NCI-H146 treated with DMSO at 0.1 percent for 48 hours (cell line): ENCODE measurements around the gene ADARB2.

Experiments used
- DNase-seq: peaks from one replicate; lab custom pipeline; 2025; ENCODE audit not compliant: unreplicated experiment; lab: John Stamatoyannopoulos, UW

Gene ADARB2

GRCh38 chr10:1300218-1300617 lies 437.1 kb downstream of the ADARB2 start:
- DNase-seq: no peak

GRCh38 chr10:1299041-1299726 lies 438.1 kb downstream of the ADARB2 start:
- no peak for DNase-seq

- no peak for DNase-seq
Measured at GRCh38 chr10:1297566-1298301, 439.6 kb downstream of the ADARB2 start.

- DNase-seq: no peak
Measured at GRCh38 chr10:1295756-1296480, 441.4 kb downstream of the ADARB2 start.

GRCh38 chr10:1294748-1295147 lies 442.6 kb downstream of the ADARB2 start:
- no peak for DNase-seq

- no peak for DNase-seq
Measured at GRCh38 chr10:1293636-1294435, 443.5 kb downstream of the ADARB2 start.

GRCh38 chr10:1293157-1293556 lies 444.2 kb downstream of the ADARB2 start:
- DNase-seq: no peak

GRCh38 chr10:1292611-1293031 lies 444.7 kb downstream of the ADARB2 start:
- DNase-seq: no peak

- no peak for DNase-seq
Measured at GRCh38 chr10:1291178-1292090, 445.9 kb downstream of the ADARB2 start.

- DNase-seq: no peak
Measured at GRCh38 chr10:1290071-1290471, 447.3 kb downstream of the ADARB2 start.

GRCh38 chr10:1289591-1289990 lies 447.7 kb downstream of the ADARB2 start:
- DNase-seq: no peak

GRCh38 chr10:1287971-1288401 lies 449.3 kb downstream of the ADARB2 start:
- no peak for DNase-seq

GRCh38 chr10:1287487-1287886 lies 449.8 kb downstream of the ADARB2 start:
- DNase-seq: no peak

- DNase-seq: no peak
Measured at GRCh38 chr10:1284076-1284475, 453.2 kb downstream of the ADARB2 start.

- no peak for DNase-seq
Measured at GRCh38 chr10:1281405-1281782, 455.9 kb downstream of the ADARB2 start.

- DNase-seq: no peak
Measured at GRCh38 chr10:1280466-1281404, 456.6 kb downstream of the ADARB2 start.

GRCh38 chr10:1278306-1278705 lies 459.0 kb downstream of the ADARB2 start:
- DNase-seq: no peak

- DNase-seq: no peak
Measured at GRCh38 chr10:1274701-1275544, 462.4 kb downstream of the ADARB2 start.
